ENCODE measurements around the gene SMIM38.

SMIM38 gene

GRCh38 chr11:69196783-69197169 lies 41.0 kb downstream of the SMIM38 start:
- H3K4me3 ChIP-seq (ENCODE audit: low read depth, low read length), result no peak overlapping the region
- H3K27ac ChIP-seq (ENCODE audit: low read depth, low read length), result no peak overlapping the region
- H2AFZ ChIP-seq (ENCODE audit: low read length, unreplicated experiment), result no peak overlapping the region
- H3K79me2 ChIP-seq (ENCODE audit: control insufficient read depth, insufficient read depth, low read length, unreplicated experiment), result no peaks in the 10 kb centered on the region
- H3K36me3 ChIP-seq (ENCODE audit: insufficient read depth, low read length), result no peaks in the 10 kb centered on the region
- H3K27me3 ChIP-seq (ENCODE audit: insufficient read depth, low read length), result peaks cover 64% of the 10 kb centered on the region
- H3K4me1 ChIP-seq (ENCODE audit: control insufficient read depth, insufficient read depth, low read length, unreplicated experiment), result no peaks in the 10 kb centered on the region

- Histone ChIP-seq H3K27ac (ENCODE audit: low read depth, low read length) (no peak overlapping the region), H3K27me3 (ENCODE audit: insufficient read depth, low read length) (peaks cover 64% of the 10 kb centered on the region), H3K4me1 (ENCODE audit: control insufficient read depth, insufficient read depth, low read length, unreplicated experiment) (no peaks in the 10 kb centered on the region), H2AFZ (ENCODE audit: low read length, unreplicated experiment) (no peak overlapping the region), H3K79me2 (ENCODE audit: control insufficient read depth, insufficient read depth, low read length, unreplicated experiment) (no peaks in the 10 kb centered on the region), H3K4me3 (ENCODE audit: low read depth, low read length) (no peak overlapping the region), H3K36me3 (ENCODE audit: insufficient read depth, low read length) (no peaks in the 10 kb centered on the region)
Measured at GRCh38 chr11:69198891-69199582, 43.3 kb downstream of the SMIM38 start.

GRCh38 chr11:69199583-69200315 lies 44.0 kb downstream of the SMIM38 start:
- peaks cover 64% of the 10 kb centered on the region for H3K27me3 ChIP-seq (ENCODE audit: insufficient read depth, low read length)
- no peak overlapping the region for H3K27ac ChIP-seq (ENCODE audit: low read depth, low read length)
- no peaks in the 10 kb centered on the region for H3K36me3 ChIP-seq (ENCODE audit: insufficient read depth, low read length)
- no peak overlapping the region for H2AFZ ChIP-seq (ENCODE audit: low read length, unreplicated experiment)
- no peaks in the 10 kb centered on the region for H3K79me2 ChIP-seq (ENCODE audit: control insufficient read depth, insufficient read depth, low read length, unreplicated experiment)
- no peak overlapping the region for H3K4me3 ChIP-seq (ENCODE audit: low read depth, low read length)
- no peaks in the 10 kb centered on the region for H3K4me1 ChIP-seq (ENCODE audit: control insufficient read depth, insufficient read depth, low read length, unreplicated experiment)

GRCh38 chr11:69200331-69201065 lies 44.8 kb downstream of the SMIM38 start:
- Histone ChIP-seq H3K4me1 (ENCODE audit: control insufficient read depth, insufficient read depth, low read length, unreplicated experiment) (no peaks in the 10 kb centered on the region), H3K4me3 (ENCODE audit: low read depth, low read length) (no peak overlapping the region), H3K27me3 (ENCODE audit: insufficient read depth, low read length) (peaks cover 63% of the 10 kb centered on the region), H2AFZ (ENCODE audit: low read length, unreplicated experiment) (no peak overlapping the region), H3K36me3 (ENCODE audit: insufficient read depth, low read length) (no peaks in the 10 kb centered on the region), H3K79me2 (ENCODE audit: control insufficient read depth, insufficient read depth, low read length, unreplicated experiment) (no peaks in the 10 kb centered on the region), H3K27ac (ENCODE audit: low read depth, low read length) (no peak overlapping the region)

- Histone ChIP-seq H3K27ac (ENCODE audit: low read depth, low read length) (no peak overlapping the region), H2AFZ (ENCODE audit: low read length, unreplicated experiment) (no peak overlapping the region), H3K27me3 (ENCODE audit: insufficient read depth, low read length) (peaks cover 58% of the 10 kb centered on the region), H3K4me1 (ENCODE audit: control insufficient read depth, insufficient read depth, low read length, unreplicated experiment) (no peaks in the 10 kb centered on the region), H3K4me3 (ENCODE audit: low read depth, low read length) (no peak overlapping the region), H3K79me2 (ENCODE audit: control insufficient read depth, insufficient read depth, low read length, unreplicated experiment) (no peaks in the 10 kb centered on the region), H3K36me3 (ENCODE audit: insufficient read depth, low read length) (no peaks in the 10 kb centered on the region)
Measured at GRCh38 chr11:69201066-69201365, 45.3 kb downstream of the SMIM38 start.

GRCh38 chr11:69201764-69202370 lies 46.1 kb downstream of the SMIM38 start:
- H3K27me3 ChIP-seq (ENCODE audit: insufficient read depth, low read length), result peaks cover 52% of the 10 kb centered on the region
- no peak overlapping the region for H3K4me3 ChIP-seq (ENCODE audit: low read depth, low read length)
- H3K27ac ChIP-seq (ENCODE audit: low read depth, low read length), result no peak overlapping the region
- H2AFZ ChIP-seq (ENCODE audit: low read length, unreplicated experiment), result no peak overlapping the region
- H3K36me3 ChIP-seq (ENCODE audit: insufficient read depth, low read length), result no peaks in the 10 kb centered on the region
- H3K79me2 ChIP-seq (ENCODE audit: control insufficient read depth, insufficient read depth, low read length, unreplicated experiment), result no peaks in the 10 kb centered on the region
- no peaks in the 10 kb centered on the region for H3K4me1 ChIP-seq (ENCODE audit: control insufficient read depth, insufficient read depth, low read length, unreplicated experiment)

GRCh38 chr11:69202511-69203221 lies 46.9 kb downstream of the SMIM38 start:
- Histone ChIP-seq H3K4me1 (ENCODE audit: control insufficient read depth, insufficient read depth, low read length, unreplicated experiment) (no peaks in the 10 kb centered on the region), H3K27ac (ENCODE audit: low read depth, low read length) (no peak overlapping the region), H3K27me3 (ENCODE audit: insufficient read depth, low read length) (peaks cover 46% of the 10 kb centered on the region), H3K4me3 (ENCODE audit: low read depth, low read length) (no peak overlapping the region), H3K79me2 (ENCODE audit: control insufficient read depth, insufficient read depth, low read length, unreplicated experiment) (no peaks in the 10 kb centered on the region), H2AFZ (ENCODE audit: low read length, unreplicated experiment) (no peak overlapping the region), H3K36me3 (ENCODE audit: insufficient read depth, low read length) (no peaks in the 10 kb centered on the region)

- H3K4me3 ChIP-seq (ENCODE audit: low read depth, low read length), result no peak overlapping the region
- H3K4me1 ChIP-seq (ENCODE audit: control insufficient read depth, insufficient read depth, low read length, unreplicated experiment), result no peaks in the 10 kb centered on the region
- H3K27me3 ChIP-seq (ENCODE audit: insufficient read depth, low read length), result peaks cover 39% of the 10 kb centered on the region
- H3K27ac ChIP-seq (ENCODE audit: low read depth, low read length), result no peak overlapping the region
- H3K79me2 ChIP-seq (ENCODE audit: control insufficient read depth, insufficient read depth, low read length, unreplicated experiment), result no peaks in the 10 kb centered on the region
- H3K36me3 ChIP-seq (ENCODE audit: insufficient read depth, low read length), result no peaks in the 10 kb centered on the region
- no peak overlapping the region for H2AFZ ChIP-seq (ENCODE audit: low read length, unreplicated experiment)
Measured at GRCh38 chr11:69203381-69203780, 47.6 kb downstream of the SMIM38 start.

- Histone ChIP-seq H3K4me1 (ENCODE audit: control insufficient read depth, insufficient read depth, low read length, unreplicated experiment) (no peaks in the 10 kb centered on the region), H3K79me2 (ENCODE audit: control insufficient read depth, insufficient read depth, low read length, unreplicated experiment) (no peaks in the 10 kb centered on the region), H3K27me3 (ENCODE audit: insufficient read depth, low read length) (peaks cover 34% of the 10 kb centered on the region), H3K36me3 (ENCODE audit: insufficient read depth, low read length) (no peaks in the 10 kb centered on the region), H3K4me3 (ENCODE audit: low read depth, low read length) (no peak overlapping the region), H2AFZ (ENCODE audit: low read length, unreplicated experiment) (no peak overlapping the region), H3K27ac (ENCODE audit: low read depth, low read length) (no peak overlapping the region)
Measured at GRCh38 chr11:69203901-69204245, 48.1 kb downstream of the SMIM38 start.

- Histone ChIP-seq H3K27me3 (ENCODE audit: insufficient read depth, low read length) (peaks cover 31% of the 10 kb centered on the region), H3K4me3 (ENCODE audit: low read depth, low read length) (no peak overlapping the region), H3K79me2 (ENCODE audit: control insufficient read depth, insufficient read depth, low read length, unreplicated experiment) (no peaks in the 10 kb centered on the region), H3K4me1 (ENCODE audit: control insufficient read depth, insufficient read depth, low read length, unreplicated experiment) (no peaks in the 10 kb centered on the region), H2AFZ (ENCODE audit: low read length, unreplicated experiment) (no peak overlapping the region), H3K27ac (ENCODE audit: low read depth, low read length) (no peak overlapping the region), H3K36me3 (ENCODE audit: insufficient read depth, low read length) (no peaks in the 10 kb centered on the region)
Measured at GRCh38 chr11:69204246-69204940, 48.7 kb downstream of the SMIM38 start.
